Stomach (tissue), 4 donors: ENCODE measurements around the gene CBFA2T3.

Experiments used
- EP300 ChIP-seq: sonication (generic); formaldehyde crosslinking; IDR thresholded peaks from one replicate; pipeline ENCODE4 v1.6.1; 2017; ENCODE audit warnings: antibody characterized with exemption
- POLR2A ChIP-seq, 4 donors: fragments of 450-650 bp; IDR thresholded peaks; one replicate each; pipeline ENCODE4 v1.6.1; 2016; ENCODE audit warnings: antibody characterized with exemption in 4 of 4, control low read depth in 2 of 4, mild to moderate bottlenecking in 1 of 4, moderate library complexity in 1 of 4
- POLR2AphosphoS5 ChIP-seq, 3 donors: sonication (generic); formaldehyde crosslinking; IDR thresholded peaks; one replicate each; pipeline ENCODE4 v1.6.1; 2016; ENCODE audit warnings: antibody characterized with exemption in 3 of 3
- TF ChIP-seq, protein P1 (sequence below), 7 experiments: fragments of 450-650 bp in 4 of 7; fragments of 200-600 bp in 3 of 7; sonication (generic) in 3 of 7; IDR thresholded peaks; one replicate each; pipeline ENCODE4 v1.5.1; 2016 to 2019; ENCODE audit warnings: antibody characterized with exemption in 7 of 7, control low read depth in 2 of 7, mild to moderate bottlenecking in 1 of 7

DNA sequence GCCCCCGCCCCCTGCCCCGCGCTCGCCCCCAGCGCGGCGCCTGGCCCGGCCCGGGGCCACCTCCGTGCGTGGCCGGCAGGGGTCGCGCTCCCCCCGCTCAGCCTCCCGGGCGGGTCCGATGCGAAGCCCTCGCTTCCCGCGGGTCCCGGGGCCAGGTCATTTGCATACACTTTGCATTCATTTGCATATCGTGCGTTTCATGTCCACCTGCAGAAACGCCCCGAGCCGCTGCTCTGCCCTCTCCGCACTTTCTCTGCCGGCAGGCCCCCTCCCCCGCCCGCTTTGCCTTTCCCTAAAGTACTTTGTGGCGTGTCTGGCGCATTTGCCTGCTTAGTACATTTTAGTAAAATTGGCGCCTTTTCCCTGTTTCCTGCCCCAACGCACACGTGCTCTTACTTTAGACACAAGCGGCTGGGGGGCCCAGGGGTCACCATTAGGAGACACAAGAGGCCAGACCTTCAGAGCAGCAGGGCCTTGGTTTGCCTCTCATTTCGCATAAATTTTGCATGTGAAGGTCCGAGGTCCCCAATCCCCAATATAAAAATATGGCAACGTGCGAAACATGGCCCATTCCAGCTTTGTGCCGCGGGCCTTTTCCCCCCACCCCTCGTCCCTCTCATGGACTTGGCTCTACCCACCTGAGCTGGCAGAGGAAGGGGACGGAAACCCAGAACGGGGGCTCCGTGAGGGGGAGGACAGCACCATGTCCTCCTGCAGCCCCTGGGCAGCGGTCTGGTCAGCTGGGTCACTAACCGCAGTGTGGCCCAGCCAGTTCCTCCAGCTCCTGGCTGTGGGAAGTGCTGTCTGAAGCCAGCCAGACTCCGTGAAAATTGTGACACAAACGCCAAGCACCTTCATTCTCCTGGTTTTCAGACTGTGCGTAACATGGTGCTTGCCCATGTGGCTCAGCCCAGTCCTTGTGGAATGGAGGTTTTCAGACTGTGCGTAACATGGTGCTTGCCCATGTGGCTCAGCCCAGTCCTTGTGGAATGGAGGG is 34.8 kb downstream of the CBFA2T3 start:
- TF ChIP-seq, protein P1, sequence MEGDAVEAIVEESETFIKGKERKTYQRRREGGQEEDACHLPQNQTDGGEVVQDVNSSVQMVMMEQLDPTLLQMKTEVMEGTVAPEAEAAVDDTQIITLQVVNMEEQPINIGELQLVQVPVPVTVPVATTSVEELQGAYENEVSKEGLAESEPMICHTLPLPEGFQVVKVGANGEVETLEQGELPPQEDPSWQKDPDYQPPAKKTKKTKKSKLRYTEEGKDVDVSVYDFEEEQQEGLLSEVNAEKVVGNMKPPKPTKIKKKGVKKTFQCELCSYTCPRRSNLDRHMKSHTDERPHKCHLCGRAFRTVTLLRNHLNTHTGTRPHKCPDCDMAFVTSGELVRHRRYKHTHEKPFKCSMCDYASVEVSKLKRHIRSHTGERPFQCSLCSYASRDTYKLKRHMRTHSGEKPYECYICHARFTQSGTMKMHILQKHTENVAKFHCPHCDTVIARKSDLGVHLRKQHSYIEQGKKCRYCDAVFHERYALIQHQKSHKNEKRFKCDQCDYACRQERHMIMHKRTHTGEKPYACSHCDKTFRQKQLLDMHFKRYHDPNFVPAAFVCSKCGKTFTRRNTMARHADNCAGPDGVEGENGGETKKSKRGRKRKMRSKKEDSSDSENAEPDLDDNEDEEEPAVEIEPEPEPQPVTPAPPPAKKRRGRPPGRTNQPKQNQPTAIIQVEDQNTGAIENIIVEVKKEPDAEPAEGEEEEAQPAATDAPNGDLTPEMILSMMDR (IDR thresholded peaks at IDR 0.05) = peak in 5 of 7 experiments; percentile 4 to 92 (median 39)
- TF ChIP-seq POLR2A (IDR thresholded peaks at IDR 0.05) (no peak), POLR2AphosphoS5 (IDR thresholded peaks at IDR 0.05) (no peak), EP300 (no peak)
